Kidney epithelial cell (primary cell): ENCODE data around the gene RNF214. TPM values are rescaled to one million over a fixed set of nuclear protein-coding genes. Genes with fewer than 3 reads are reported as not detected.

Source experiments
- DNase-seq: peaks from one replicate; pipeline ENCODE4 v3.0.0-alpha.2; 2010; ENCODE audit warnings: low read depth
- H3K27me3 ChIP-seq: 2 replicates; pipeline ENCODE4 v1.6.0; 2011; ENCODE audit warnings: low read length; ENCODE audit not compliant: control insufficient read depth, insufficient read depth
- H3K36me3 ChIP-seq: 2 replicates; pipeline ENCODE4 v1.5.1; 2011; ENCODE audit warnings: low read length; ENCODE audit not compliant: control insufficient read depth, insufficient read depth
- H3K4me3 ChIP-seq: 2 replicates; pipeline ENCODE4 v1.5.1; 2011; ENCODE audit warnings: low read depth, mild to moderate bottlenecking, control low read depth, low read length
- CTCF ChIP-seq: IDR thresholded peaks from 2 replicates; pipeline ENCODE4 v1.5.1; 2011; ENCODE audit warnings: mild to moderate bottlenecking, moderate library complexity, low read length, control low read depth, inconsistent platforms; ENCODE audit not compliant: insufficient read depth, poor library complexity, severe bottlenecking
- total RNA-seq: library from RNA; depleted of rRNA; stranded (reverse); fragments of >200 nt; gene quantifications from 2 replicates; pipeline ENCODE4 v1.2.3, GENCODE V29; 2015

The RNF214 gene
- total RNA-seq, 1 donor from 2014 or later: 11.7 TPM

GRCh38 chr11:117222991-117223740, 9.3 kb upstream of the RNF214 start:
- H3K36me3 ChIP-seq: peaks cover 3% of the 10 kb centered on the region
- no peak overlapping the region for H3K4me3 ChIP-seq
- TF ChIP-seq CTCF: no peak
- H3K27me3 ChIP-seq: no peaks in the 10 kb centered on the region
- DNase-seq: no peak

GRCh38 chr11:117223741-117224689, 8.5 kb upstream of the RNF214 start:
- H3K36me3 ChIP-seq: peaks cover 2% of the 10 kb centered on the region
- no peak for TF ChIP-seq CTCF
- H3K27me3 ChIP-seq: no peaks in the 10 kb centered on the region
- no peak for DNase-seq
- H3K4me3 ChIP-seq: no peak overlapping the region

- Histone ChIP-seq H3K4me3 (no peak overlapping the region), H3K36me3 (peaks cover 2% of the 10 kb centered on the region), H3K27me3 (no peaks in the 10 kb centered on the region)
- TF ChIP-seq CTCF: no peak
- no peak for DNase-seq
Observed at GRCh38 chr11:117225553-117226170, 6.8 kb upstream of the RNF214 start.

- peak; percentile 69 for TF ChIP-seq CTCF
- peak; percentile 37 for DNase-seq
- Histone ChIP-seq H3K27me3 (no peaks in the 10 kb centered on the region), H3K4me3 (no peak overlapping the region), H3K36me3 (peaks cover 2% of the 10 kb centered on the region)
Observed at GRCh38 chr11:117226388-117227385, 5.8 kb upstream of the RNF214 start.

- no peak for DNase-seq
- Histone ChIP-seq H3K27me3 (no peaks in the 10 kb centered on the region), H3K36me3 (peaks cover 2% of the 10 kb centered on the region), H3K4me3 (no peak overlapping the region)
- no peak for TF ChIP-seq CTCF
Observed at GRCh38 chr11:117228091-117228490, 4.4 kb upstream of the RNF214 start.
